ENCODE results near the gene PHAF1.

GRCh38 chr16:67105246-67105645 is 4.5 kb upstream of the PHAF1 start:
- TF ChIP-seq MAX (IDR thresholded peaks at IDR 0.05): no peak; the same call in 1 of the 2 replicates
- no peak for TF ChIP-seq YY1 (IDR thresholded peaks at IDR 0.05; ENCODE audit: low read depth)
- no peak for TF ChIP-seq NFIC (IDR thresholded peaks at IDR 0.05)
- no peak for TF ChIP-seq EGR1 (IDR thresholded peaks at IDR 0.05)
- no peak for TF ChIP-seq REST (IDR thresholded peaks at IDR 0.05; ENCODE audit: low read depth)
- TF ChIP-seq FOXM1 (IDR thresholded peaks at IDR 0.05; ENCODE audit: borderline replicate concordance, low read depth): no peak
- TF ChIP-seq USF1 (IDR thresholded peaks at IDR 0.05): no peak
- TF ChIP-seq EP300 (IDR thresholded peaks at IDR 0.05; ENCODE audit: borderline replicate concordance): no peak
- no peak for TF ChIP-seq TAF1 (IDR thresholded peaks at IDR 0.05; ENCODE audit: low read depth)
- TF ChIP-seq CREB1 (IDR thresholded peaks at IDR 0.05; ENCODE audit: low read depth): no peak

Measured in Ishikawa (cell line).